Caki2 (cell line): ENCODE data around the gene RHNO1. TPM values are rescaled to one million over a fixed set of nuclear protein-coding genes. Genes with fewer than 3 reads are reported as not detected.

ENCODE experiments used
- total RNA-seq: library from RNA; depleted of rRNA; stranded (reverse); fragments of >200 nt; shearing (Covaris generic); gene quantifications from 2 replicates; pipeline ENCODE4 v1.2.3, GENCODE V29; 2014; ENCODE audit warnings: low replicate concordance; rRNA removed

Gene RHNO1
- total RNA-seq, 1 experiment from 2014 or later: 54.9 TPM

Other genes starting within 250 kb of the RHNO1 start
- 77.6 and 85.8 TPM in 2 replicates for gene FKBP4, start 82.3 kb upstream of the RHNO1 start, total RNA-seq
- 2.2 and 15.4 TPM in 2 replicates for gene ITFG2, start 64.6 kb upstream of the RHNO1 start, total RNA-seq
- gene NRIP2, start 42.2 kb upstream of the RHNO1 start, total RNA-seq: not detected in 2 replicates
- gene TEX52, start 20.2 kb upstream of the RHNO1 start, total RNA-seq: not detected in 2 replicates
- 18.1 and 30.1 TPM in 2 replicates for gene FOXM1, start within 50 bp of the RHNO1 start, total RNA-seq
- 38.2 and 57.9 TPM in 2 replicates for gene TULP3, start 13.7 kb downstream of the RHNO1 start, total RNA-seq
- gene TEAD4, start 82.2 kb downstream of the RHNO1 start, total RNA-seq: 17.2 and 32.7 TPM in 2 replicates
- 6.9 and 11.0 TPM in 2 replicates for gene TSPAN9, start 200.2 kb downstream of the RHNO1 start, total RNA-seq